HG02678 (cell line): ENCODE measurements around the gene FAM120A.

Experiments
- ATAC-seq: cut with Tn5 transposase; IDR thresholded peaks from one replicate; pipeline ENCODE4 v1.9.1; 2021; ENCODE audit warnings: mild to moderate bottlenecking, moderate library complexity; ENCODE audit not compliant: unreplicated experiment

Gene FAM120A

DNA sequence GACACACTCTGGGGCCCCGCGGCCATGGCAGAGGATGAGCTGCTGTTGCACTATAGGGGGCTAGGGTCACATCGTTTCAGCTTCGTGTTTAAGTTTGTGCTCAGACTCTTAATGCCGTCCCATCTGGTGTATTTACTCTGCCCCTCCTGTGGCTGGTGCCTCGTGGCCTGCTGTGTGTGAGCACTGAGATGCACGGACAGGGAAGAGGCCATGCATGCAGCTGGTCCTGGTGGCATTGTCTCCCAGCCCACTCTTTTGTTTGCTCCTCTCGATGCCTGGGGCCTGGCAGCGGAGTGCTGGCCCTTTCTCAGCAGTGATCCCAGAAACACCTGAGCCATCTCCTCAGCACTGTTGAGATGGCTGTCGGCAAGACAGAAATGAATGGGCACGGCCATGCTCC is 94.9 kb downstream of the FAM120A start:
- ATAC-seq, result no peak

GRCh38 chr9:93549611-93550010 is 98.1 kb downstream of the FAM120A start:
- no peak for ATAC-seq

DNA sequence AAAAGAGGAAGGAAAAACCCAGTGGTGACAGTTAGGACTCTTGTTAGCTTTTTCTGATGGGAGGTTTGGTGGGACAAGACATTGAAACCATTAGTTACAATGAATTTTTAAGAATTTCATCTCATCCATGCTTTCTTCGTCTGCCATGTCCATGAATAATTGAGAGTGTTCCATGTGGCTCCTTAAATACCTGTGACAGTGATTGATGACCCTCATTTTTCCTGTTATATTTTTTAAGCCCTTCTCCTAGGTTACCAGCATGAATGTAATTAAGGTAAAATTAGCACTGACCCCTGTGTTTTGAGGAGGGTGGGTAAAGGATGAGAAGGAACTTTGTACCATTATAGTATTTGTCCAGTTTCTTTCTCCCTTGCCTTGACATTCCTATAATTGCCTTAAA is 101.4 kb downstream of the FAM120A start:
- ATAC-seq, result no peak

DNA sequence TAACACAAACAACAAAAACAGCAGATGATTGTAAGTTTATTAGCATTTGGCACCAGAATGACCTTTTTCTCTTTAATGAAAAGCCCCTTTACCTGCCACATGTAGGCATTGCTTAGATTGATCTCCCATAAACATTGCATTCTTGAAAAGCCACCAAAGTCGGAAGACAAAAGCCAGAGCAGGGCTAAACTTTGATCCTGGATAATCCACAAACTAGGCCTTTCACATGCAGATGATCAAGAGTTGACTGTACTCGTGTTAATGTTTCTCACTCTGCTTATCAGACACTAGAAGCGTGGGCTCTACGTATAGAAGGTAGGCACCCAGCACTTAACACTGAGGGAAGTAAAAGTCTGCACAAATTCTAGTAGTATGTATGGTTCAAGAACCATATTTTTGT is 103.9 kb downstream of the FAM120A start:
- ATAC-seq, result no peak

DNA sequence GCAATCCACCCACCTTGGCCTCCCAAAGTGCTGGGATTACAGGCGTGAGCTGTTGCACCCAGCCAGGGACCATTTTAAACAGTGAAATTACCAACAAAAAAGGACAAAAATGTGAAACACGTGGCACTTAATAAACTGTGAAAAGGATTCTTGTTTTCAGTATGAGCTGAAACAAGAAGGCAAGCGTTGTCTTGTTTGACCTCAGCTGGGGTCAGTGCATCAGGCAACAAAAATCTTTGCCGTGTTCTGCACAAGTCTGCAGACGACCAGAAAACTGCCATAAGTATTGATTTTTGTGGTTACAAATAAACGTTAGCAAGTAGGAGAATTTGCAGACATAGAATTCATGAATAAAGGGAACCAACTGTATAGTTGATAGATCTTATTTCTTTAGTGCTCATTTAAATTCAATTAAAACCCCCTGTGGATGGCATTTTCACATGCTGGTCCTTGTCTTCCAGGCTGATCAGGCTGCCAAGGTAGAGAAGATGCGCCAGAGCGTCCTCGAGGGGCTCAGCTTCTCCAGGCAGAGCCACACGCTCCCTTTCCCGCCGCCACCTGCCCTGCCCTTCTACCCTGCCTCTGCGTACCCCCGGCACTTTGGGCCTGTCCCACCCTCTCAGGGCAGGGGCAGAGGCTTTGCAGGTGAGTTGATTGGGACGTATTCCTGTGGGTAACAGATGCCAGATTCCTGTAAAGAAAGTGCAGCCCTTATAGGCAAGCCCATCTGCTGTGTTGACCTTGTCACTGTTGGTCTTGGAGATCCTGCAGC is 106.1 kb downstream of the FAM120A start:
- no peak for ATAC-seq

DNA sequence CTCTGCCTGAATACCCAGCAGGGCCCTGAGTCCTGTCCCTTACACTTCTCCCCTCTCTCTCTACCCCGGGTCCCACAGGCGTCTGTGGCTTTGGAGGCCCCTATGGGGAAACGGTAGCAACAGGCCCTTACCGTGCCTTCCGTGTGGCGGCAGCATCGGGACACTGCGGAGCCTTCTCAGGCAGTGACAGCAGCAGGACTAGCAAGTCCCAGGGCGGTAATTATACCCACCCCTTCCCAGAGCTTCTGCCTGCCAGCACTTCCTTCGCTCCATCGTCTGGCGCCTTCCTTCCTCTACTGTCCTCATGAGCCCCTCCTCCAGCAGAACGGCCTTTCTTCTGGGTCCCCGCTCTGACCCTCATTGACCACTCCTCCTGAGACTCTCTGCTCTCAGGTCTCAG is 107.0 kb downstream of the FAM120A start:
- no peak for ATAC-seq

GRCh38 chr9:93560991-93561390 is 109.5 kb downstream of the FAM120A start:
- ATAC-seq, result no peak

DNA sequence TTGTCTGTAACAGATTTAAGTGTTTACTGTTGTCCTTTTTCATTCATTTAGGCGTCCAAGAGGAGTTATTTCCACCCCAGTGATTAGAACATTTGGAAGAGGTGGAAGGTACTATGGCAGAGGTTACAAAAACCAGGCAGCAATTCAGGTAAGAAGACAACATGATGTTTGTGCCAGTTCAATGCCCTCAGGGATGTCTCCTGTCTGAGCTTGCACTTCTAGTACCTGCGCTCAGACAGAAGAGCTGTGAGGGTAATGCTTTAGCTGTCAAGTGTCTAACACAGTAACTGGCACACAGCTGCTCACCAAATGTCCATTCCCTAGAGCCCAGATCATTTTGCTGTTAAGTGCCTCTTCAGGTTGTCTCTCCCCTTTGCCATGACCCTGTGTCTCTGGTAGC is 110.7 kb downstream of the FAM120A start:
- ATAC-seq, result no peak

DNA sequence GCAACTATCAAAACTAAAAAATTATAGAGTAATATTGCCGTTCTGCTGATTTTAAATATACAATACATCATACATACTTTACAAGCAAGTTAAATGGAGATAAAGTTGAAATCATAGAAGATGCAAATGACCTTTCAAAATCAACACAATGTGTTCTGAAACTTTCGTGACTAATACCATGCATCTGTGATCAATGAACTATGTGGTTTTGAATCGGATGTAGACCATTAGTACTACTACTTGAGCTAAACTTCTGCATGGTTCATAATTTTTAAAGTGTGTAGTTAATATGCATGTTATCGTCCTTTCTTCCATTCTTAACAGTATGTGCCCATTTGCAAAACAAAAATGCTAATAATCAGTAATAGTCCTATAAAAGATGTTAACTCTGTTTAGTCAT is 113.6 kb downstream of the FAM120A start:
- ATAC-seq, result no peak

DNA sequence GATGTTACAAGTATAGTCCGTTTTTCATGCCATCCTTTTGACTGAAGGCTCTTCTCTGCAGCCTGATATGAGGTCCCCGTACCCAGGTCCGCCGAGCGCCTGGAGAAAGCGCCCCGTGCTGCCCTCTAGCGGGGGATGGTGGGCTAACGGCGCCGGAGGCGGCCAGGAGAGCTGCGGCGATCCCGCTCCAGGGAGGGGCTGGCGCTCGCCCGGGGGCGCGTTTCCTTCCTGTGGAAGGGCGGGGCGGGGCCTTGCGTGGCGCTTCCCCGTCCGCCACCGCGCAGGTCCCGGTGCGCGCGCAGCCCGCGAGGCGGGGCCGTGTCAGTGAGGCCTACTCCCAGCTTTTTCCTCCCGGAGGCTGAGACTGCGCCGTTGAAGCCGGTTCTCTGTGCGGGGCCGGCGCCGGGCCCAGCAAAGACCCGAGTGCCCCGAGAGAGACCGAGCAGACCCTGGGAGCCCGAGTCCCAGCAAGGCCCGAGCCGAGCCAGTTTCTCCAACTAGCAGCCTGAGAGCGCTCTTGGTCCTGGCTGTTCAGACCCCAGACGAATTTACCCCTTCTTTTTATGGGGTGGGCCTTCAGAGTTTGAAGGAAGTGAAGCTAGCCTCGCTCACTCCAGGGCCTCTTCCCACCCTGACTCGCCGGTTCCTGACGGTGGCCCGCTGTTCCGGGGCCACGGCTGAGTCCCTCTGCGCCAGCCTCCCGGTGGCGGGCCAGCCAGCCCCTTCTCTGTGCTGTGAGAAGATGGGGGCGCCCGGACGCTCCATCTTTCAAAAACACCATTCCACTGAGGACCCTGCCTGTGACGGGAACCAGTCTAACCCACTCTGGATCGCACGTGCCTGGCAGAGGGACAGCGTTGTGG is 115.2 kb downstream of the FAM120A start:
- ATAC-seq, result peak; percentile 90

DNA sequence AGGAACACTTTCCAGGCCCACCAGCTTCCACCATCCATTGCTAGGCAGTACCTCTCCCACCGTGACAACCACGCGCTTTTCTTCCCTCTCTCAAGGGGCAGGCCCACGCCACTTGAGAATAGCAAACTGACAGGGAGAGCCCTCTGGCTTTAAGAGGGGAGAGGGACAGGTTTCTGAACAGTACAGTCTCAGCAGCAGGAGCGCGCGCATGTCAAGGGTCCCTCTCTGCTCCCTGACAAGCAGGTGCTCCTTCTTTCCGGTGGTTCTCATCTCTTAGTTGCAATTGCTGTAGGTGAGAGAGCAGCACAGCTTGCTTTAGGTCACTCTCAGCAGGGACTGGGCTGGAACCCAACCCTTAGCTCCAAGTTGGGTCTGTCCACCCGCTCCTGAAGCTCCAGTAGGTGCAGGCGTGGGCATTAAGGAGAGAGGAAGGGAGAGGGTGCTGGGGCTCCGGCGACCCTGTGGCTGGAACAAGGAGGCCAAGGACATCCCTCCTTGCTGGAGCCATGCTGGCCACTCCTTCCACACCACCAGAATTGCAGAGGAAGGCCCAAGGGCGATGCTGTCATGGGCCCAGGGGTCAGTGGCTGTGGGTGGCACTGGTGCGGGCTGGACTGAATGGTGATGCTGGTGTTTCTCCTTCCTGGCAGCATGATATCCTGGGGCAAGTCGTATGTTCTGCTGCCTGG is 115.9 kb downstream of the FAM120A start:
- ATAC-seq, result no peak

GRCh38 chr9:93568169-93568568 is 116.7 kb downstream of the FAM120A start:
- ATAC-seq, result no peak

DNA sequence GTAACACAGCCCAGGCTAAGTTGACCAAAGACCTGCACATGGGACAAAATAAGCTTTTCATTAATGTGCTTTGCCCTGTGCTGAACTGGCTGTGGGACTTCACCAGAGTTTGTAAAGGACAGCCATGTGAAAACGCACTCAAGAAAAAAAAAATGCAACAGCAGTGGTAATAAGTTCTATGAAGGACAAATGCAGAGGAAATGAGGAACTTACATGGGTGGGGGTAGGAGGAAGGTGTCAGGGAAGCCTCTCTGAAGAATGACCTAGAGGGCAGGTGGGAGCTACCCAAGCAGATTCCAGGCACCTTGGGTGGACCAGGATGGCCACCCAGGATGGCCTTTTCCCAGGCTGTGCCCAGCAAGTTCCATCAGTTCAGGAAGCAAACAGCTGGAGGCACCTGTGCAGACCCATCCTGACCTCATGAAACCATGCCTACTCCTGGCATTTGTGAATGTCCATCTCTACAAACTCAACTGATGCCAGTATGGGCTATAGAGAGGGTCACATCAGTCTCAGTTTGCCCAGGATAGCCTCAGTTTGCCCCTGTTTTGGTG is 118.2 kb downstream of the FAM120A start:
- no peak for ATAC-seq

GRCh38 chr9:93572221-93572620 is 120.7 kb downstream of the FAM120A start:
- ATAC-seq, result no peak

DNA sequence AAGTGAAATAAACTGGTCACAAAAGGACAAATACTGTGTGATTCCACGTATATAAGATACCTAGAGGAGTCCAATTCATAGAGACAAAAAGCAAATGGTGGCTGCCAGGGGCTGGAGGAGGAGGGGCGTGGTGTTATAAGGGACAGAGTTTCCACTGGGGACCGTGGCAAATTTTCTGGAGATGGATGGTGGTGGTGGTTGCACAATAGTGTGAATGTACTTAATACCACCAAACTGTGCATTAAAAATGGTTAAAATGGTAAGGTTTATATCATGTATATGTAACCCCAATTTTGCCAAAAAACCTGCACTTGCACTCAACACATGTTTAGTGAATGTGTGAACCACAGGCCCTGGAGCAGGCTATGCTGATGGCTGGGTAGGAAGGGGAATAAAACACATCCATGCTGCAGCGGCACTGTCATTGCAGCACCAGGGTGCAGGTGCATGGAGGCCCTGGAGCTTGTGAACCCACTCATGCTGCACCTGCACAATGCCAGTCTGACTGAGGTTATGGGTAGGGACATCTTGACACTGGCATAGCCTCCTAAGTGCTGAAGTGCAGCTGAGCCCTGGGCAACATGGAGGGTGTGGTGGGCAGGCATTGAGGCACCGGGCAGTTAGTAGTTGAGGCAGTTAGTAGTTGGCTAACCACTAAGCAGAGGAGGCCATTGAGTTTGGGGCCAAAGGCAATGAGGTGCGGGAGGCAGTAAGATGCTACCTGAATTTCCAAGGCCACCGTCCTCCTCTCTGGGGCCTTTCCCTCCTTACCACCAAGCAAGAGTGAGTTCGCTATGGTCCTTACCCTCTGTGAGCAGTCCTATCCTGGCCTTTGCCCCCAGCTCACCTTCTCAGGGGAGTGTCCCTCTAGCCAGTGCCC is 121.4 kb downstream of the FAM120A start:
- ATAC-seq, result no peak

- ATAC-seq, result no peak
These were observed 122.0 kb downstream of the FAM120A start for GRCh38 chr9:93573516-93573828.

DNA sequence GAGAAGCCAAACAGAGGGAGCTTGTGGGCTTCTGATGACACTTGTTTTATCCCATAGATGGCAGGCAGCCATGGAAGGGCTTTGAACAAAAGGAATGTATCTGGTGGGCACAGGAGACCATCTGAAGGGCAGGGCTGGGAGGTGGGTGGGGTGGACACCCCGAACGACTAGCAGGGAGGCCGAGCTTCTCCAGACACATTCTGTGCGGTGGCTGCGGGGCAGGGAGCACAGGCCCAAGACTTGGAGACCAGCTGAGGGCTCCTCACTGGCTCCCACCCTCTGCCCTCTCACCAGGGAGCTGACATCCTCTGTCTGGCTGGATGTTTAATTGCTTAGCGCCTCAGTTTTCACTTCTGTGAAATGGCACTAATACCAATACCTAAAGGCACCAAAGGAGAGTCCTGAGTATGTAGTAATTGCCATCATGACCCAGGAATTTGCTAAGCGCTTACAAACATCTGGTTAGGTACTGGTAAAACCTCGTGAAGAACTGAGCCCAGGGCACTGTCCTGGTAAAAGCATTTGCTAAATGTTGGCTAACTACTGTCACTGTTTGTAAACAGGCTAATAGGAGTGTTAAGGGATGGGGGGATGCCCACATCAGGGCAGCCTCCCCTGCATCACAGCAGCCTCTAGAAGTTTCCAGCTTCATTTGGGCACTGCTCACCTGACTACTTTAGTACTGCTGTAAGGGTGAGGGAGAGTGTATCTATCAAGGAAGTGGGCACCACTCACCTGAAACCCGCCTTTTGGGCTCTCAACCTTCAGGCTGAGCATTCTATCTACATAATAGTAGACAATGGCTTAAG is 122.8 kb downstream of the FAM120A start:
- no peak for ATAC-seq

- ATAC-seq, result no peak
These were observed 123.7 kb downstream of the FAM120A start for GRCh38 chr9:93574900-93575795.

DNA sequence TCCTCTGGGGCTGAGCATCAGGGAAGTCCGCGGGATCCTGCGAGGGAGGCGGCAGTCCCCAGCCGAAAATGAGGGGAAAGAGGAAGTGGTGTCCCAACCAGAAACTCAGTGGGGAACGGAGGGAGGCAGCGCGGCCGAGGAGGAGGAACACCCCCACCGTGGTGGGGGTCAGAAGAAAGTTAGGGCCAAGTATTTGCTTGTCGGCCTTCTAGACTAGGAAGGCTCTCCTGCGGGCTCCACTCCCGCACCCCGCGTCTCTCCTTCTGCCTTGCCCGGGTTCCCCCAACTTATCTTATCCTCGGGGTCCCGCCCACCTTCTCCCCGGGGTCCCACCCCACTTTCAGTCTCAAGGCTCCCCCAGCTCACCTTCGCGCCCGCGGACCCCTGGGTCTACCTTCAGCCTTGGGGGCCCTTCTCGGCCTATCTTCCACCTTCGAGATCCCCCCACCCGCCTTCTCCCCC is 124.3 kb downstream of the FAM120A start:
- peak; percentile 46 for ATAC-seq
